Measurements from ENCODE around the gene DYNC1H1. TPM values are rescaled to one million over a fixed set of nuclear protein-coding genes. Genes with fewer than 3 reads are reported as not detected.

DYNC1H1 gene
- total RNA-seq, 4 donors from 2014 or later = 486 to 737 (median 718) TPM

DNA sequence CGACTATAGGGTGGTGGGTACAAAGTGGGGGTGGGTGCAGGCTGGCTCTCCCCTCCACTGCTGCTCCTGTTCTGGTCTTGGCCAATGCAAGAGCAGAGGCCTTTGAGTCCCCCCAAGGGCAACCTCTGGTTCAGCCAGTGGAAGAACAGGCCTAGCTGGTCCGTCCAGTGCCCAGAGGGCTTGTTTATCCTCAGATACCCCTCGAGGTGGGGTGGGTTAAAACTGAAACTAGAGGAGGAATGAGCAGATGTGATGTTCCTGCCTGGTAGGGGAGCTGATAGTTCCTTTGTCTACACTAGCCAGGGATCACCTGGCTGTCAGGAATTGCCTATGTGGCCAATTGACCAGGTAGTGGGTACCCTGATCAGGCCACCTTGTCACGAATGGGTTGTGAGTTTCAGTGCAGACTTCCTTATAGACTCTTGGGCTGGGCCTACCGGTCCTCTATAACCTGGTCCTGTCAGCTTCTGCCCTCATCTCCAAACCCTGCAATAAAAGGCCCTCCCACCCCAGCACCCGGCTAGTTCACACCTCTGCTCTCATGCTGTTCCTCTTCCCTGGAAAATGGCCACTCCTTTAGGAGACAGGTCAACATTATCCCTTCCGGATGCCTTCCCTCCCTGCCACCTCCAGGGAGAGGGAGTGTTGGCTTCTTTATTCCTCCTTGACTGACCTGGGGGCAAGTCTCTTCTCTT is 133.2 kb downstream of the DYNC1H1 start:
- H3K27me3 ChIP-seq = no peaks in the 10 kb centered on the region
- no peaks in the 10 kb centered on the region for H3K36me3 ChIP-seq
- ATAC-seq = no peak
- H3K9me3 ChIP-seq = no peaks in the 10 kb centered on the region
- TF ChIP-seq, protein P1, sequence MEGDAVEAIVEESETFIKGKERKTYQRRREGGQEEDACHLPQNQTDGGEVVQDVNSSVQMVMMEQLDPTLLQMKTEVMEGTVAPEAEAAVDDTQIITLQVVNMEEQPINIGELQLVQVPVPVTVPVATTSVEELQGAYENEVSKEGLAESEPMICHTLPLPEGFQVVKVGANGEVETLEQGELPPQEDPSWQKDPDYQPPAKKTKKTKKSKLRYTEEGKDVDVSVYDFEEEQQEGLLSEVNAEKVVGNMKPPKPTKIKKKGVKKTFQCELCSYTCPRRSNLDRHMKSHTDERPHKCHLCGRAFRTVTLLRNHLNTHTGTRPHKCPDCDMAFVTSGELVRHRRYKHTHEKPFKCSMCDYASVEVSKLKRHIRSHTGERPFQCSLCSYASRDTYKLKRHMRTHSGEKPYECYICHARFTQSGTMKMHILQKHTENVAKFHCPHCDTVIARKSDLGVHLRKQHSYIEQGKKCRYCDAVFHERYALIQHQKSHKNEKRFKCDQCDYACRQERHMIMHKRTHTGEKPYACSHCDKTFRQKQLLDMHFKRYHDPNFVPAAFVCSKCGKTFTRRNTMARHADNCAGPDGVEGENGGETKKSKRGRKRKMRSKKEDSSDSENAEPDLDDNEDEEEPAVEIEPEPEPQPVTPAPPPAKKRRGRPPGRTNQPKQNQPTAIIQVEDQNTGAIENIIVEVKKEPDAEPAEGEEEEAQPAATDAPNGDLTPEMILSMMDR (IDR thresholded peaks at IDR 0.05 in 4 of 5, conservative IDR thresholded peaks at IDR 0.05 in 1 of 5) = no peak
- TF ChIP-seq POLR2A (IDR thresholded peaks at IDR 0.05) = no peak
- H3K4me1 ChIP-seq = peaks cover 7% of the 10 kb centered on the region in 2 donors
- in situ Hi-C loops (cut with MboI; ENCODE audit: low sequenced_read_pairs in 4 of 4) = loop anchor here (5.0 to 25.0 kb wide), 6 partner anchors 35 to 385 kb away; partner anchors contain the start of gene DYNC1H1 (in 3 of the 4)
- DNase-seq = no peak
- intact Hi-C loops (cut with DNase I; ENCODE audit: low total_unique reads) = loop anchor here (2.0 kb wide), 2 partner anchors 35 to 391 kb away; no protein-coding TSS in a partner anchor
- H3K27ac ChIP-seq = no peak overlapping the region
- no peak overlapping the region for H3K4me3 ChIP-seq

DNA sequence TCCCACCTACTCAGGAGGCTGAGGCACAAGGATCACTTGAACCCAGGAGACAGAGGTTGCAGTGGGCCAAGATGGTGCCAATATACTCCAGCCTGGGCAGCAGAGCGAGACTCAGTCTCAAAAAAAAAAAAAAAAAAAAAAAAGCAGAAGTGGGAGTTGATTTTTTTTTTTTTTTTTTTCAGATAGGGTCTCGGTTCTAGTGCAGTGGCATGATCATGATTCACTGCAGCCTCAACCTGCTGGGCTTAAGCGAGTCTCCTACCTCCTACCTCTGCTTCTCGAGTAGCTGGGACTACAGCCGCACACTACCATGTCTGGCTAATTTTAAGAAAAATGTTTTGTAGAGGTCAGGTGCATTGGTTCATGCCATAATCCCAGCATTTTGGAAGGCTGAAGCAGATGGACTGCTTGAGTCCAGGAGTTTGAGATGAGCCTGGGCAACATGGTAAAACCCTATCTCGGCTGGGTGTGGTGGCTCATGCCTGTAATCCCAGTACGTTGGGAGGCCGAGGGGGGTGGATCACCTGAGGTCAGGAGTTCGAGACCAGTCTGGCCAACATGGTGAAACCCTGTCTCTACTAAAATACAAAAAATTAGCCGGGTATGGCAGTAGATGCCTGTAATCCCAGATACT is 138.8 kb downstream of the DYNC1H1 start:
- DNase-seq (no peak), ATAC-seq (no peak)
- H3K4me1 ChIP-seq = no peaks in the 10 kb centered on the region
- in situ Hi-C loops (cut with MboI; ENCODE audit: low sequenced_read_pairs in 4 of 4) (no loop called here), intact Hi-C loops (cut with DNase I; ENCODE audit: low total_unique reads) (no loop called here)
- H3K9me3 ChIP-seq = no peaks in the 10 kb centered on the region
- TF ChIP-seq, protein P1 (IDR thresholded peaks at IDR 0.05 in 4 of 5, conservative IDR thresholded peaks at IDR 0.05 in 1 of 5) = no peak
- TF ChIP-seq POLR2A (IDR thresholded peaks at IDR 0.05) = no peak
- no peak overlapping the region for H3K27ac ChIP-seq
- no peak overlapping the region for H3K4me3 ChIP-seq
- no peaks in the 10 kb centered on the region for H3K27me3 ChIP-seq
- no peaks in the 10 kb centered on the region for H3K36me3 ChIP-seq

DNA sequence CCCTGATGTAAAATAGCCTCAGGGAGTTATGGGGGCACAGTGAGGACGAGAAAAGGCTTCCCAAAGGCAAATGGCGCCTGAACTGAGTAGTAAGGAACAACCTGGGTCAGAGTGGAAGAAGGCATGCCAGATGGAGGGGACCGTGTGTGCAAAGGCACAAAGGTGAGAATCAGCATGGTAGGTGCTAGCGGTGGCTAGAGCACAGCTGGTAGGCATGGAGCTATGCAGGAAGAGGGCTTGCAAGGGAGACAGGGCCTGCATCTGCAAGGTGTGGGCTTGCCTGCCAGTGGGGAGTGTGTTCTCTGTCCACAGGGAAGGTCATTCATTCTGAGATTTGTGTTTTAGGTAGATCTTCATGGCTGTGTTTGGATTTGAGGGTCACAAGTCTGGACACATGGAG is 141.0 kb downstream of the DYNC1H1 start:
- Histone ChIP-seq H3K4me1 (no peaks in the 10 kb centered on the region), H3K4me3 (no peak overlapping the region), H3K9me3 (no peaks in the 10 kb centered on the region), H3K36me3 (no peaks in the 10 kb centered on the region), H3K27ac (no peak overlapping the region), H3K27me3 (no peaks in the 10 kb centered on the region)
- intact Hi-C loops (cut with DNase I; ENCODE audit: low total_unique reads) = no loop called here
- ATAC-seq (no peak), DNase-seq (no peak)
- TF ChIP-seq, protein P1 (IDR thresholded peaks at IDR 0.05 in 4 of 5, conservative IDR thresholded peaks at IDR 0.05 in 1 of 5) = no peak
- no peak for TF ChIP-seq POLR2A (IDR thresholded peaks at IDR 0.05)
- in situ Hi-C loops (cut with MboI; ENCODE audit: low sequenced_read_pairs in 4 of 4) = no loop called here

Other genes with a start within 250 kb of the DYNC1H1 start
- 10 to 100 TPM; 35.4 to 65.9 (median 49.3) TPM for gene PPP2R5C, start 202.9 kb upstream of the DYNC1H1 start, total RNA-seq
- gene HSP90AA1, start 122.5 kb downstream of the DYNC1H1 start, total RNA-seq = 100 to 1,000 TPM; 227 to 609 (median 488) TPM
- 10 to 100 TPM; 18.1 to 49.7 (median 21.0) TPM for gene WDR20, start 175.3 kb downstream of the DYNC1H1 start, total RNA-seq